GM23338 (cell line): Measurements from ENCODE around the gene GALM. TPM values are rescaled to one million over a fixed set of nuclear protein-coding genes. Genes with fewer than 3 reads are reported as not detected.

Source experiments
- ATAC-seq: fragments of 200-7000 bp; cut with Tn5 transposase; 3 replicates; pipeline ENCODE4 v1.9.1; 2020
- DNase-seq: peaks from one replicate; pipeline ENCODE4 v3.0.0-alpha.2; 2015; ENCODE audit warnings: low spot score
- H2AFZ ChIP-seq: fragments of 200-600 bp; sonication (generic); 2 replicates; pipeline ENCODE4 v1.8.0; 2016; ENCODE audit warnings: antibody characterized with exemption, mild to moderate bottlenecking, moderate library complexity
- H3F3A ChIP-seq: fragments of 200-600 bp; sonication (generic); replicated peaks from 2 replicates; pipeline ENCODE4 v1.8.0; 2017; ENCODE audit warnings: antibody characterized with exemption, mixed run types, low read depth
- H3K27ac ChIP-seq: fragments of 200-600 bp; sonication (generic); 2 replicates; pipeline ENCODE4 v1.6.1; 2016; ENCODE audit warnings: low read depth
- H3K27me3 ChIP-seq: fragments of 200-600 bp; sonication (generic); 2 replicates; pipeline ENCODE4 v1.8.0; 2016; ENCODE audit warnings: mild to moderate bottlenecking, mixed run types, moderate library complexity; ENCODE audit not compliant: insufficient read depth
- H3K36me3 ChIP-seq: fragments of 200-600 bp; sonication (generic); 2 replicates; pipeline ENCODE4 v1.8.0; 2016; ENCODE audit warnings: mild to moderate bottlenecking; ENCODE audit not compliant: insufficient read depth
- H3K4me1 ChIP-seq: fragments of 200-600 bp; sonication (generic); 2 replicates; pipeline ENCODE4 v1.8.0; 2016; ENCODE audit warnings: mild to moderate bottlenecking, moderate library complexity; ENCODE audit not compliant: insufficient read depth
- H3K4me2 ChIP-seq: fragments of 200-600 bp; sonication (generic); 2 replicates; pipeline ENCODE4 v1.7.1; 2017; ENCODE audit warnings: mixed run types
- H3K4me3 ChIP-seq: fragments of 200-600 bp; sonication (generic); 2 replicates; pipeline ENCODE4 v1.6.1; 2016; ENCODE audit warnings: mixed run types
- H3K79me2 ChIP-seq: fragments of 200-600 bp; sonication (generic); replicated peaks from 2 replicates; pipeline ENCODE4 v1.8.0; 2017; ENCODE audit warnings: mild to moderate bottlenecking; ENCODE audit not compliant: insufficient read depth
- H3K9me2 ChIP-seq: fragments of 200-600 bp; sonication (generic); 2 replicates; pipeline ENCODE4 v1.8.0; 2017; ENCODE audit not compliant: insufficient read depth
- H4K20me1 ChIP-seq: fragments of 200-600 bp; sonication (generic); replicated peaks from 2 replicates; pipeline ENCODE4 v1.8.0; 2017; ENCODE audit warnings: mild to moderate bottlenecking; ENCODE audit not compliant: insufficient read depth
- H3K27ac Mint-ChIP-seq: 2 replicates; pipeline ENCODE4 v1.8.0; 2020; ENCODE audit warnings: inconsistent platforms, mild to moderate bottlenecking, moderate library complexity, mixed read lengths
- H3K27me3 Mint-ChIP-seq: 3 replicates; pipeline ENCODE4 v1.8.0; 2022; ENCODE audit warnings: low read depth, mild to moderate bottlenecking, moderate library complexity, mixed read lengths, inconsistent platforms; ENCODE audit not compliant: insufficient read depth, poor library complexity
- H3K36me3 Mint-ChIP-seq: 3 replicates; pipeline ENCODE4 v1.8.0; 2021; ENCODE audit warnings: low read depth, mild to moderate bottlenecking, inconsistent platforms, moderate library complexity, mixed read lengths
- H3K4me1 Mint-ChIP-seq: 3 replicates; pipeline ENCODE4 v1.8.0; 2020; ENCODE audit warnings: mild to moderate bottlenecking, inconsistent platforms, mixed read lengths
- H3K4me3 Mint-ChIP-seq: 3 replicates; pipeline ENCODE4 v1.8.0; 2021; ENCODE audit warnings: moderate library complexity, mild to moderate bottlenecking, inconsistent platforms, mixed read lengths
- H3K9me3 Mint-ChIP-seq: 3 replicates; pipeline ENCODE4 v1.8.0; 2020; ENCODE audit warnings: moderate library complexity, mild to moderate bottlenecking, inconsistent platforms, mixed read lengths
- CREB1 ChIP-seq: fragments of 250-450 bp; sonication (Bioruptor Pico); IDR thresholded peaks from 2 replicates; pipeline ENCODE4 v1.5.0; 2020; ENCODE audit warnings: low read depth, mild to moderate bottlenecking, moderate library complexity
- EZH2 ChIP-seq: fragments of 200-600 bp; sonication (generic); IDR thresholded peaks from one replicate; pipeline ENCODE4 v1.8.0; 2017; ENCODE audit warnings: antibody characterized with exemption, mild to moderate bottlenecking, low read depth; ENCODE audit not compliant: unreplicated experiment
- EZH2phosphoT487 ChIP-seq: fragments of 200-600 bp; sonication (generic); IDR thresholded peaks from one replicate; pipeline ENCODE4 v1.8.1; 2018; ENCODE audit warnings: antibody characterized with exemption; ENCODE audit not compliant: unreplicated experiment
- JUNB ChIP-seq: IDR thresholded peaks from one replicate; pipeline ENCODE4 v1.6.1; 2016; ENCODE audit warnings: antibody characterized with exemption; ENCODE audit not compliant: unreplicated experiment
- NANOG ChIP-seq: IDR thresholded peaks from 2 replicates; pipeline ENCODE4 v1.6.1; 2016; ENCODE audit warnings: antibody characterized with exemption, borderline replicate concordance
- POLR2AphosphoS5 ChIP-seq: IDR thresholded peaks from 2 replicates; pipeline ENCODE4 v1.6.1; 2016; ENCODE audit warnings: antibody characterized with exemption, low read depth
- STAT1 ChIP-seq: IDR thresholded peaks from one replicate; pipeline ENCODE4 v1.6.1; 2016; ENCODE audit warnings: antibody characterized with exemption; ENCODE audit not compliant: unreplicated experiment
- ZNF114 ChIP-seq: fragments of 250-450 bp; sonication (Bioruptor Pico); IDR thresholded peaks from 2 replicates; pipeline ENCODE4 v1.5.0; 2020; ENCODE audit warnings: mild to moderate bottlenecking, moderate library complexity
- ZNF331 ChIP-seq: fragments of 250-450 bp; sonication (Bioruptor Pico); IDR thresholded peaks from 2 replicates; pipeline ENCODE4 v1.5.0; 2020; ENCODE audit warnings: low read depth, mild to moderate bottlenecking, moderate library complexity
- polyA plus RNA-seq: library from polyadenylated mRNA; unstranded; fragments of >200 nt; fragmentation: Nextera tagmentation; extraction: Ambion mirVana; gene quantifications from 2 replicates; pipeline ENCODE4 v1.2.1, GENCODE V29; 2016
- total RNA-seq: library from RNA; depleted of rRNA; stranded (reverse); fragments of >200 nt; shearing (Covaris generic); gene quantifications from 2 replicates; pipeline ENCODE4 v1.2.3, GENCODE V29; 2014
- TF ChIP-seq, protein P1 (sequence below), 2 experiments: fragments of 200-600 bp in 1 of 2; sonication (generic) in 1 of 2; conservative IDR thresholded peaks; 2 replicates each; pipeline versions ENCODE4 v1.5.1 to v1.6.1; 2016 to 2017; ENCODE audit warnings: antibody characterized with exemption in 2 of 2, low read depth in 2 of 2, mild to moderate bottlenecking in 2 of 2, moderate library complexity in 1 of 2
- TF ChIP-seq, protein P2 (sequence below): fragments of 250-450 bp; sonication (Bioruptor Pico); IDR thresholded peaks from 2 replicates; pipeline ENCODE4 v1.5.0; 2020; ENCODE audit warnings: mild to moderate bottlenecking, moderate library complexity
- TF ChIP-seq, protein P3 (sequence below): IDR thresholded peaks from one replicate; pipeline ENCODE4 v1.6.1; 2018; ENCODE audit warnings: antibody characterized with exemption; ENCODE audit not compliant: unreplicated experiment
- TF ChIP-seq, protein P4 (sequence below): IDR thresholded peaks from 2 replicates; pipeline ENCODE4 v1.6.1; 2016; ENCODE audit warnings: antibody characterized with exemption

GALM gene
- total and polyA plus RNA-seq, 2 experiments from 2014 or later = 9.3 to 21.6 TPM

DNA sequence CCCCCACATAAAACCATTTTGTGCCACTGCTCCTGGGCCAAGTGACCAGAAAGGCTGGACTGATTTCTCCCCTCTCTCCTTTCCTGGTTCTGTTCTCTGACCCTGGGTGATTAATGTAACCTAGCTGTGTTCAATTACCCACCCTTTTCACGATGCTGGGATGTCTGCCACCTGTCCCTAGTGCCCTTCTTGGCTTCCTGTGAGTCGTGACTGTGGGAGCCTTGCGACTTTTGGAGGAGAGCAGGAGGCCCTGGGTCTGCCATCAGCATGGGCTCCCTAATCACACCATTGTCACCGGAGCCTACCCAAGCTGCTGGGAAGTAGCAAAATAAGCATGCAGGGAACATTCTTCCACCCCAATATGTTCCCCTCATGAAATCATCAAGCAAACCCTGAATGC is 47.0 kb downstream of the GALM start:
- H3K27ac ChIP-seq = no peak overlapping the region
- H3K4me3 ChIP-seq = no peak overlapping the region
- no peak overlapping the region for H3K4me3 Mint-ChIP-seq
- no peaks in the 10 kb centered on the region for H3K9me2 ChIP-seq
- H4K20me1 ChIP-seq = no peaks in the 10 kb centered on the region
- DNase-seq (no peak), ATAC-seq (no peak)
- no peak overlapping the region for H3K27ac Mint-ChIP-seq
- H3K36me3 Mint-ChIP-seq = peaks cover 4% of the 10 kb centered on the region
- no peaks in the 10 kb centered on the region for H3K79me2 ChIP-seq
- no peaks in the 10 kb centered on the region for H3K27me3 ChIP-seq
- no peaks in the 10 kb centered on the region for H3F3A ChIP-seq
- H3K4me1 ChIP-seq = peaks cover 7% of the 10 kb centered on the region; the same call in 1 of the 2 replicates
- no peak overlapping the region for H2AFZ ChIP-seq
- peaks cover 14% of the 10 kb centered on the region for H3K4me1 Mint-ChIP-seq
- peaks cover 4% of the 10 kb centered on the region for H3K9me3 Mint-ChIP-seq
- H3K27me3 Mint-ChIP-seq = peaks cover 1% of the 10 kb centered on the region
- no peaks in the 10 kb centered on the region for H3K36me3 ChIP-seq
- no peak overlapping the region for H3K4me2 ChIP-seq
- TF ChIP-seq, protein P1, sequence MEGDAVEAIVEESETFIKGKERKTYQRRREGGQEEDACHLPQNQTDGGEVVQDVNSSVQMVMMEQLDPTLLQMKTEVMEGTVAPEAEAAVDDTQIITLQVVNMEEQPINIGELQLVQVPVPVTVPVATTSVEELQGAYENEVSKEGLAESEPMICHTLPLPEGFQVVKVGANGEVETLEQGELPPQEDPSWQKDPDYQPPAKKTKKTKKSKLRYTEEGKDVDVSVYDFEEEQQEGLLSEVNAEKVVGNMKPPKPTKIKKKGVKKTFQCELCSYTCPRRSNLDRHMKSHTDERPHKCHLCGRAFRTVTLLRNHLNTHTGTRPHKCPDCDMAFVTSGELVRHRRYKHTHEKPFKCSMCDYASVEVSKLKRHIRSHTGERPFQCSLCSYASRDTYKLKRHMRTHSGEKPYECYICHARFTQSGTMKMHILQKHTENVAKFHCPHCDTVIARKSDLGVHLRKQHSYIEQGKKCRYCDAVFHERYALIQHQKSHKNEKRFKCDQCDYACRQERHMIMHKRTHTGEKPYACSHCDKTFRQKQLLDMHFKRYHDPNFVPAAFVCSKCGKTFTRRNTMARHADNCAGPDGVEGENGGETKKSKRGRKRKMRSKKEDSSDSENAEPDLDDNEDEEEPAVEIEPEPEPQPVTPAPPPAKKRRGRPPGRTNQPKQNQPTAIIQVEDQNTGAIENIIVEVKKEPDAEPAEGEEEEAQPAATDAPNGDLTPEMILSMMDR (conservative IDR thresholded peaks at IDR 0.05; ENCODE audit: low read depth in 2 of 2) = no peak
- TF ChIP-seq, protein P2, sequence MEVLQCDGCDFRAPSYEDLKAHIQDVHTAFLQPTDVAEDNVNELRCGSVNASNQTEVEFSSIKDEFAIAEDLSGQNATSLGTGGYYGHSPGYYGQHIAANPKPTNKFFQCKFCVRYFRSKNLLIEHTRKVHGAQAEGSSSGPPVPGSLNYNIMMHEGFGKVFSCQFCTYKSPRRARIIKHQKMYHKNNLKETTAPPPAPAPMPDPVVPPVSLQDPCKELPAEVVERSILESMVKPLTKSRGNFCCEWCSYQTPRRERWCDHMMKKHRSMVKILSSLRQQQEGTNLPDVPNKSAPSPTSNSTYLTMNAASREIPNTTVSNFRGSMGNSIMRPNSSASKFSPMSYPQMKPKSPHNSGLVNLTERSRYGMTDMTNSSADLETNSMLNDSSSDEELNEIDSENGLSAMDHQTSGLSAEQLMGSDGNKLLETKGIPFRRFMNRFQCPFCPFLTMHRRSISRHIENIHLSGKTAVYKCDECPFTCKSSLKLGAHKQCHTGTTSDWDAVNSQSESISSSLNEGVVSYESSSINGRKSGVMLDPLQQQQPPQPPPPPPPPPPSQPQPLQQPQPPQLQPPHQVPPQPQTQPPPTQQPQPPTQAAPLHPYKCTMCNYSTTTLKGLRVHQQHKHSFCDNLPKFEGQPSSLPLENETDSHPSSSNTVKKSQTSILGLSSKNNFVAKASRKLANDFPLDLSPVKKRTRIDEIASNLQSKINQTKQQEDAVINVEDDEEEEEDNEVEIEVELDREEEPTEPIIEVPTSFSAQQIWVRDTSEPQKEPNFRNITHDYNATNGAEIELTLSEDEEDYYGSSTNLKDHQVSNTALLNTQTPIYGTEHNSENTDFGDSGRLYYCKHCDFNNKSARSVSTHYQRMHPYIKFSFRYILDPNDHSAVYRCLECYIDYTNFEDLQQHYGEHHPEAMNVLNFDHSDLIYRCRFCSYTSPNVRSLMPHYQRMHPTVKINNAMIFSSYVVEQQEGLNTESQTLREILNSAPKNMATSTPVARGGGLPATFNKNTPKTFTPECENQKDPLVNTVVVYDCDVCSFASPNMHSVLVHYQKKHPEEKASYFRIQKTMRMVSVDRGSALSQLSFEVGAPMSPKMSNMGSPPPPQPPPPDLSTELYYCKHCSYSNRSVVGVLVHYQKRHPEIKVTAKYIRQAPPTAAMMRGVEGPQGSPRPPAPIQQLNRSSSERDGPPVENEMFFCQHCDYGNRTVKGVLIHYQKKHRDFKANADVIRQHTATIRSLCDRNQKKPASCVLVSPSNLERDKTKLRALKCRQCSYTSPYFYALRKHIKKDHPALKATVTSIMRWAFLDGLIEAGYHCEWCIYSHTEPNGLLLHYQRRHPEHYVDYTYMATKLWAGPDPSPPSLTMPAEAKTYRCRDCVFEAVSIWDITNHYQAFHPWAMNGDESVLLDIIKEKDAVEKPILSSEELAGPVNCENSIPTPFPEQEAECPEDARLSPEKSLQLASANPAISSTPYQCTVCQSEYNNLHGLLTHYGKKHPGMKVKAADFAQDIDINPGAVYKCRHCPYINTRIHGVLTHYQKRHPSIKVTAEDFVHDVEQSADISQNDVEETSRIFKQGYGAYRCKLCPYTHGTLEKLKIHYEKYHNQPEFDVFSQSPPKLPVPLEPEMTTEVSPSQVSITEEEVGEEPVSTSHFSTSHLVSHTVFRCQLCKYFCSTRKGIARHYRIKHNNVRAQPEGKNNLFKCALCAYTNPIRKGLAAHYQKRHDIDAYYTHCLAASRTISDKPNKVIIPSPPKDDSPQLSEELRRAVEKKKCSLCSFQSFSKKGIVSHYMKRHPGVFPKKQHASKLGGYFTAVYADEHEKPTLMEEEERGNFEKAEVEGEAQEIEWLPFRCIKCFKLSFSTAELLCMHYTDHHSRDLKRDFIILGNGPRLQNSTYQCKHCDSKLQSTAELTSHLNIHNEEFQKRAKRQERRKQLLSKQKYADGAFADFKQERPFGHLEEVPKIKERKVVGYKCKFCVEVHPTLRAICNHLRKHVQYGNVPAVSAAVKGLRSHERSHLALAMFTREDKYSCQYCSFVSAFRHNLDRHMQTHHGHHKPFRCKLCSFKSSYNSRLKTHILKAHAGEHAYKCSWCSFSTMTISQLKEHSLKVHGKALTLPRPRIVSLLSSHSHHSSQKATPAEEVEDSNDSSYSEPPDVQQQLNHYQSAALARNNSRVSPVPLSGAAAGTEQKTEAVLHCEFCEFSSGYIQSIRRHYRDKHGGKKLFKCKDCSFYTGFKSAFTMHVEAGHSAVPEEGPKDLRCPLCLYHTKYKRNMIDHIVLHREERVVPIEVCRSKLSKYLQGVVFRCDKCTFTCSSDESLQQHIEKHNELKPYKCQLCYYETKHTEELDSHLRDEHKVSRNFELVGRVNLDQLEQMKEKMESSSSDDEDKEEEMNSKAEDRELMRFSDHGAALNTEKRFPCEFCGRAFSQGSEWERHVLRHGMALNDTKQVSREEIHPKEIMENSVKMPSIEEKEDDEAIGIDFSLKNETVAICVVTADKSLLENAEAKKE (CRISPR knock-in tag) = no peak
- no peak for TF ChIP-seq NANOG
- TF ChIP-seq, protein P3, sequence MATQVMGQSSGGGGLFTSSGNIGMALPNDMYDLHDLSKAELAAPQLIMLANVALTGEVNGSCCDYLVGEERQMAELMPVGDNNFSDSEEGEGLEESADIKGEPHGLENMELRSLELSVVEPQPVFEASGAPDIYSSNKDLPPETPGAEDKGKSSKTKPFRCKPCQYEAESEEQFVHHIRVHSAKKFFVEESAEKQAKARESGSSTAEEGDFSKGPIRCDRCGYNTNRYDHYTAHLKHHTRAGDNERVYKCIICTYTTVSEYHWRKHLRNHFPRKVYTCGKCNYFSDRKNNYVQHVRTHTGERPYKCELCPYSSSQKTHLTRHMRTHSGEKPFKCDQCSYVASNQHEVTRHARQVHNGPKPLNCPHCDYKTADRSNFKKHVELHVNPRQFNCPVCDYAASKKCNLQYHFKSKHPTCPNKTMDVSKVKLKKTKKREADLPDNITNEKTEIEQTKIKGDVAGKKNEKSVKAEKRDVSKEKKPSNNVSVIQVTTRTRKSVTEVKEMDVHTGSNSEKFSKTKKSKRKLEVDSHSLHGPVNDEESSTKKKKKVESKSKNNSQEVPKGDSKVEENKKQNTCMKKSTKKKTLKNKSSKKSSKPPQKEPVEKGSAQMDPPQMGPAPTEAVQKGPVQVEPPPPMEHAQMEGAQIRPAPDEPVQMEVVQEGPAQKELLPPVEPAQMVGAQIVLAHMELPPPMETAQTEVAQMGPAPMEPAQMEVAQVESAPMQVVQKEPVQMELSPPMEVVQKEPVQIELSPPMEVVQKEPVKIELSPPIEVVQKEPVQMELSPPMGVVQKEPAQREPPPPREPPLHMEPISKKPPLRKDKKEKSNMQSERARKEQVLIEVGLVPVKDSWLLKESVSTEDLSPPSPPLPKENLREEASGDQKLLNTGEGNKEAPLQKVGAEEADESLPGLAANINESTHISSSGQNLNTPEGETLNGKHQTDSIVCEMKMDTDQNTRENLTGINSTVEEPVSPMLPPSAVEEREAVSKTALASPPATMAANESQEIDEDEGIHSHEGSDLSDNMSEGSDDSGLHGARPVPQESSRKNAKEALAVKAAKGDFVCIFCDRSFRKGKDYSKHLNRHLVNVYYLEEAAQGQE = no peak
- no peak for TF ChIP-seq EZH2
- TF ChIP-seq POLR2AphosphoS5 = no peak
- no peak for TF ChIP-seq ZNF331 (CRISPR knock-in tag)
- TF ChIP-seq ZNF114 = no peak
- no peak for TF ChIP-seq EZH2phosphoT487
- no peak for TF ChIP-seq STAT1
- TF ChIP-seq CREB1 (CRISPR knock-in tag) = no peak
- no peak for TF ChIP-seq JUNB
- TF ChIP-seq, protein P4, sequence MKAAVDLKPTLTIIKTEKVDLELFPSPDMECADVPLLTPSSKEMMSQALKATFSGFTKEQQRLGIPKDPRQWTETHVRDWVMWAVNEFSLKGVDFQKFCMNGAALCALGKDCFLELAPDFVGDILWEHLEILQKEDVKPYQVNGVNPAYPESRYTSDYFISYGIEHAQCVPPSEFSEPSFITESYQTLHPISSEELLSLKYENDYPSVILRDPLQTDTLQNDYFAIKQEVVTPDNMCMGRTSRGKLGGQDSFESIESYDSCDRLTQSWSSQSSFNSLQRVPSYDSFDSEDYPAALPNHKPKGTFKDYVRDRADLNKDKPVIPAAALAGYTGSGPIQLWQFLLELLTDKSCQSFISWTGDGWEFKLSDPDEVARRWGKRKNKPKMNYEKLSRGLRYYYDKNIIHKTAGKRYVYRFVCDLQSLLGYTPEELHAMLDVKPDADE = no peak
